ENCODE results near the gene ACKR1.

Gene ACKR1

GRCh38 chr1:159223004-159223403, 18.3 kb downstream of the ACKR1 start:
- DNase-seq = no peak

- no peak for DNase-seq
Measured at GRCh38 chr1:159228554-159228953, 23.9 kb downstream of the ACKR1 start.

- DNase-seq = no peak
Measured at GRCh38 chr1:159229260-159229885, 24.7 kb downstream of the ACKR1 start.

- no peak for DNase-seq
Measured at GRCh38 chr1:159229896-159230295, 25.2 kb downstream of the ACKR1 start.

- no peak for DNase-seq
Measured at GRCh38 chr1:159239551-159240220, 35.0 kb downstream of the ACKR1 start.

- DNase-seq = no peak
Measured at GRCh38 chr1:159247266-159247665, 42.6 kb downstream of the ACKR1 start.

GRCh38 chr1:159248311-159248710, 43.6 kb downstream of the ACKR1 start:
- DNase-seq = no peak

GRCh38 chr1:159250638-159251216, 46.1 kb downstream of the ACKR1 start:
- DNase-seq = no peak

All from amniotic stem cell (primary cell).